Measurements from ENCODE around the gene MPIG6B.

The MPIG6B gene

DNA sequence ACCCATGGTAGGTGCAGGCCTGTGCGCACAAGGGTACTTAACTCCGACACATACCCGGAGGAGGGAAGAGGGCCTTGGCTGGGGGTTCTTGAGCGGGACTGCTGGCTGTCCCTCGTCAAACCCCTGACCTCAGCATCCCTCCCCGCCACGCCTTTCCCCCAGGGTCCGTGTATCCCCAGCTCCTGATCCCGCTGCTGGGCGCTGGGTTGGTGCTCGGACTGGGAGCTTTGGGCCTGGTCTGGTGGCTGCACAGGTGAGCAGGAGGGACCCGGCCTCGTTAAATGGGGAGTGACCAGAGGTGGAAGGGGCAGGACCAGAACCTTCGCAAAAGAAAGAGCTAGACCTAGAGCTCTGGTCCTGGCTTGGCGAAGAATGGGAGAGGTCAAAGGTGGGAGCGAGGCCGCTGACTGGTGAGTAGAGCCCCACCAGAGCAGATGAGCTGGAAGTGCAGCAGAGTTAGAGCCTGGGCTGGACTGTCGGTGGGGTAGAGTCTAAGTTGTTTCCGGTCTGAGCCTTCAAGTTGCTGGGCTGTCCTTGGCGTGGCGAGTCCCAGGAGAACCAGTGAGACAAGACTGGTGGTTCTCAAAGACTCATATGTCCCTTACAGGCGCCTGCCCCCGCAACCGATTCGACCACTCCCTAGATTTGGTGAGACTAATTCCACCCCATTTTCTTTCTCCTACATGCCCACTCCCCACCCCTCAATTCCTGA is 963 bp downstream of the MPIG6B start:
- DNase-seq = no peak

DNA sequence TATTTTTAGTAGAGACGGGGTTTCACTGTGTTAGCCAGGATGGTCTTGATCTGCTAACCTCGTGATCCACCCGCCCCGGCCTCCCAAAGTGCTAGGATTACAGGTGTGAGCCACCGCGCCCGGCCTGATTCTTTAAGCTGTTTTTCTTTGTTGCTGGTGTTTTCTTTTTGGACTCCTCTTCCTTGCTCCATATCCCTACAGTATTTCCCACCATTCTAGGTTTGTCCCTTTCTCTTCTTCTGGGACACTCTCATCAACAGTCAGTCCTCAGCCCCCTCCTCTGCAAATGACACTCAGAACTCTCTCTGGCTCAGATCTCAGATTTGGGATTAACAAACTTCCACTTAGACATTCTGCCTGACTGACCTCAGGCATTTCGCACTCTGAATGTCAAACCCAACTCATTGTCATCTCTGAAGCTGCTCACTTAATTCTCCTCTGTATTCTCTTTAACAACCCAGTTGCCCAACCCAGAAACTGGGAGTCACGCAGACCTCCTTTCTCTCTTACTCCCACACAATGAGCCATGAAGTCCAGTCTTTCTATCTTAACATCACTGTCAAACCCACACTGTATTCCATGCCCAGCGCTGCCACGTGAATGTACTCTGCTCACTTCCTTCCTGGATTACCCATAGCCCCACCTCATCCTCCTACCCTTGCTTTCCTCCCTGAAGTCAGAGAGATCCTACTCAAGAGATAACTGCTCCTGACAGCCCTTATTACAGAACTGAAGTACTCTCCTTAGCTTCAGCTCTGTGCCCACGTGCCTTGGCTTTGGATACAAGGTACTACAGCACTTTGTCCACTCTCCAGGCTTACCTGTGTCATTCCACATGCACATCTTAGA is 2.6 kb downstream of the MPIG6B start:
- no peak for DNase-seq

GRCh38 chr6:31727034-31727716 is 4.0 kb downstream of the MPIG6B start:
- DNase-seq = no peak

DNA sequence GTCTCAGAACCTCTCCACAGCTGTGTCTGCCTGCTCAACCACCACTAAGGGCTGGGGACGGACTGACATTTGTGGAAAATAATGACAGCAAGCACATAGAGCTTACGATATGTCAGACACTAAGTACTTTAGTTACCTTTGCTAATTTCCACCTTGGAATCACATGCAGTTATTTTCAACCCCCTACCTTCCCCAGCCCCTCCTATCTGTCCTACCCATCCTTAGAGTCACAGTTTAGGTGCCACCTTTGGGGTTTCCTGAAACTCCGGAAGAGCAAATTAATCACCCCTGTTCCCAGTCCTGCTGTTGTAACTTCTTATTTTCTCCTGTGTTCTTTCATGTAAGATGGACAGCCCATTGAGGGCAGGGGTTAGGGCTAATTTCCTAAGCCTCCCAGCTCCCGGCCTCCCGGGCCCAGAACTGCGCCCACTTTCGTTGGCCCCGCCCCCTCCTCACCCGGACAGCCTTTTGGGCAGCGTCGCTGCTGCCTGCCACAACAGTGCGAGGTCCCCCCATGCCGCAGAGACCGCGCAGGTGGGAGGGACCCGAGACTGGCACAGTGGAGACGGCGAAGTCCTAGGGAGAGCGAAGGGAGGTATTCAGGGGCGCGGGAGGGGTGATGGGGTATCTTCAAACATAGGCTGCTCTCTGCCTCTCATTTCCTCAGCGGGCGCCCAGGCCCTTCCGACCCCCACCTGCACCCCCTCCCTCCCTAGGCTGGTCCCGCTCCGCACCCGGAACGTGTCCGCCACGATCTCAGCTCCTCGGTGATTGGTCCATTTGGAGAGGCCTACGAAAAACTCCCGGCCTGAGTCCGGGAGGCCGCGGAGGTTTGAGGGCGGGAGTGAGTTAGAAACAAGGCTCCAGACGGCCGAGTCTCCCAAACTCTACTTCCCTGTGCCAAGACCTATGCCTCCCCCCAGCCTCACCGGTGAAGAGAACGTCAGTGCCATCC is 4.8 kb downstream of the MPIG6B start:
- no peak for DNase-seq

GRCh38 chr6:31728767-31729514 is 5.8 kb downstream of the MPIG6B start, which contains the start of gene DDAH2:
Gene DDAH2, minus strand, starts transcription at chr6:31729299. Its CDS starts 138 bp downstream, at chr6:31729161.
- no peak for DNase-seq

- DNase-seq = no peak
Observed at GRCh38 chr6:31729515-31729978, 6.4 kb downstream of the MPIG6B start.

DNA sequence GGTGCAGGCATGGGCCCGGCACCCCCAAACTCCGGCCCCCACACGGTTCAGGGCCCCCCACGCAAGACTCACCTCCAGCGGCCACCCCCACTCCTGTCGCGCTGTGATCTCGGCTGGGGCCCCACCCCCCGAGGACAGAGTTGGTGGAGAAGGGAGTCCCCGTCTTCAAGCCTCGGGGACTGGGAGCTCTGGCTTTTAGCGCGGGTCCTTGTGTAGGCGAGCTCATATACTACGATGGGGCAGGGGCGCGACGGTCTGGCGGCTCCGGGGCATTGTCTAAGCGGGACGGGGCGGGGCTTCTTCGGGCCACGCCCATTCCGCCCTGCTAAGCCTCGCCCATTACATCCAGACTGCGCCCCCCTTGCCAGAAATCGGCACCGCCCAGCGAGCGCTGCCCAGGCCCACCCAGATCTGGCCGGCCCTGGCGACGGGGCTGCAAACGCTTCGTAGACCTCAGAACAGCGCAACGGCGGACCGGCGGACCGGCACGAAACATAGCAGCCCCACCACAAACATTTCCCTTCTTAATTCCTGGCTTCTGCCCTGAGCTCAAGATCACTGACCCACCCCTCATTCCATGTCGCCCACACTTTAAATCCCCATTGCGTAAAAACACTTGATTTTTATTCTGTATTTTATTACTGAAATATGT is 6.9 kb downstream of the MPIG6B start:
- DNase-seq = no peak

DNA sequence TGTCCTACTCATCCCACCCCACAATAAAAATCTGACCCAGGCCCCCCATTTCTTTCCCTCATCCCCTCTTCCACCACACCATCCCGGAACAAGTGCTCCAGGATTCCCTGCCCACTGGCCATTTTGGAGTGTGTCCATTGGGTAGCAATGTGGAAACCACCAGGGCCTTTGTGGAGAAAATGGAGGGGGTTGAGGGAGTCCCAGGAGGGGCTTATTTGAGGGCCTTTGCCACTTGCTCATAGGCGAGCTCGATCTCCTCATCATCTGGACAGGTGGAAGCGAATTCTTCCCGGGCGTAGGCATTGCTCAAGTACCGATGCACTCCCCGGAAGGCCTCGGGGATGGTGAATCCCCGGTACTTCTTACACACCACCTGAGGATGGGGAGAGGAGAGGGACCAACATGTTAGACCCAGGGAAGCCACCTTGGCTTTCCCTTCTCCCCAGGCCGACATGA is 7.5 kb downstream of the MPIG6B start:
- DNase-seq = no peak

DNA sequence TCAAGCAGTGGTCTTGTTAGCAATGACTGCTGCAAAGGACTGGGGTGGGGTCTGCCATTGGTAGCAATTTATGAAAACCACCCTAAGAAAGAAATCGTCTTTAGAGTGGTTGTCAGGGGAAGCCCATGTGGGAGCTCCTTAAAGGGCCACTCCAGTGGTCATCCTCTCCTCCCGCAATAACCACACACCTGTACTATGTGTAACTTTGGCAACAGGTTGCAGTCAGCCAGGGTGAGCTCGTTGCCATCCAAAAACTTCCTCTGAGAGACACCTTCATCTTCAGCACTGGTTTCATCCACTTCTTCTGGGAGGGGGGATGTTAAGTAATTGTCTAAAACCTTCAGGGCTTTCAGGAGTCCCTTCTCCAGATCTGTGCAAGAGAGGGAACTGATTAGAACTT is 8.9 kb downstream of the MPIG6B start:
- no peak for DNase-seq

DNA sequence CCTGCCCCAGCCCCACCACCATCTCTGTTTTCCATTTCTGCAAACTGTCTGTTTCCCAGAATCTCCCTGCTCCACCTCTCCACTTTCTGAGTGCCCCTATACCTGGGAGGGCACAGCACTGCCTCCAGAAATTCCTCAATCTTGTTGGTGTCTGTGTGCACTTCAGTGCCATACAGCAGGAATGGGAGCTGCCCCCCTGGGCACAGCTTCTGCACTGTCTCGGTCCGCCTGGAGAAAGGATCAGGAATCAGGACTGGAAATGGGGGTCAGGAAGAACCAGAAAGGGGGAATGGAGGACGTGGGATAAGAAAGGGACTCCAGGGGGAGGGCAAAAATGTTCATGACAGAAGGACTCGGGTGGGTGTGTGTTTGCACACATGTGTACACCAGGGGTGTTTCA is 10.6 kb downstream of the MPIG6B start:
- DNase-seq = no peak

- DNase-seq = no peak
Observed at GRCh38 chr6:31734247-31734820, 11.2 kb downstream of the MPIG6B start.

DNA sequence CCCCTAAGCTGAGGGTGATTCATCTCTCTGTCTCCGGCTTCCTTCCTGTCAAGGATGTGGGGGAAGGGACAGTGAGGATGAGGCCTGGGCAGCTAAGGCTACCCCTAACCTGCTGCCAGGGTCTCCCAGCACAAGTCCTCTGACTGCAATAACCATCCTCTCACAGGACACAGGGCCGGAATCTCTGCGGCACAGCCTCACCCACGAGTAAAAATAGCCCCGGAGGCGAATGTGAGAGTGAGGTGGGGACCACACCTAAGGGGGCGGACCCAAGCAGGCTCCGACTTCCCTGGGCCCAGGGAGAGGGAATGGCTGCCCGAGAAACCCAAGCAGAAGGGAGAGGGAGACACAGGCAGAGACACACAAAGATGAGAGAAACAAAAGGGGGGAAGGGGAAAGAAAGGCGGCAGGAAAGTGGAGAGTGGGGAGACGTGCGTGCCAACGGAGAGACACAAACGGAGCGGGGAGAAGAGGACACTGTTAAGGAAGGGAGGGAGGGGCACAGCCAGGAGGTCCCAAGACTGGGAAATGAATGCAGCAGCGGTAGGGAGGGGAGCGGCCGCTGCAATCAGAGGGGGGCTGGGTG is 11.7 kb downstream of the MPIG6B start:
- DNase-seq = peak; percentile 39

- DNase-seq = peak; percentile 87
Observed at GRCh38 chr6:31736021-31736767, 13.0 kb downstream of the MPIG6B start, which contains the start of gene CLIC1. Gene CLIC1, minus strand, starts transcription at chr6:31736530. Its CDS starts 230 bp downstream, at chr6:31736300.

DNA sequence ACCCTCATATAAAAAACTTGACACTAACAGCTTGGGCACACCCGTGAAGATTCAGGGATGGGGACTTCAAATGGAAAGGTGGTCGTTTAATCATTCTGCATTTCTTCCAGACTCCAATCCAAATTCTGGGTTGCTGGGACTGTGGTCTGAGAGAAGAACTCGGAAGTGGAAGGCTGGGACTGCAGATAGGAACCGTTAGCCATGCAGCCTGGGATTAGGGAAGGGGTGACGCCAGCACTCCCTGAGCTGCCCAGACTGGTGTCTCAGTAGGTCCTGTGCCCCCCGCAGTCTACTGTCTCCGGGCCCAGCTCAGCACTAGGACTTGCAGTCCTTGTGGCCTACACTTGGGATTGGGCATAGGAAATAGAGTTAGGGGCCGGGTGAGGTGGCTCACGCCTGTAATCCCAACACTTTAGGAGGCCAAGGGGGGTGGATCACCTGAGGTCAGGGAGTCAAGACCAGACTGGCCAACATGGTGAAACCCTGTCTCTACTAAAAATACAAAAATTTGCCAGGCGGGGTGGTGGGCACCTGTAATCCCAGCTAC is 13.7 kb downstream of the MPIG6B start:
- no peak for DNase-seq

DNA sequence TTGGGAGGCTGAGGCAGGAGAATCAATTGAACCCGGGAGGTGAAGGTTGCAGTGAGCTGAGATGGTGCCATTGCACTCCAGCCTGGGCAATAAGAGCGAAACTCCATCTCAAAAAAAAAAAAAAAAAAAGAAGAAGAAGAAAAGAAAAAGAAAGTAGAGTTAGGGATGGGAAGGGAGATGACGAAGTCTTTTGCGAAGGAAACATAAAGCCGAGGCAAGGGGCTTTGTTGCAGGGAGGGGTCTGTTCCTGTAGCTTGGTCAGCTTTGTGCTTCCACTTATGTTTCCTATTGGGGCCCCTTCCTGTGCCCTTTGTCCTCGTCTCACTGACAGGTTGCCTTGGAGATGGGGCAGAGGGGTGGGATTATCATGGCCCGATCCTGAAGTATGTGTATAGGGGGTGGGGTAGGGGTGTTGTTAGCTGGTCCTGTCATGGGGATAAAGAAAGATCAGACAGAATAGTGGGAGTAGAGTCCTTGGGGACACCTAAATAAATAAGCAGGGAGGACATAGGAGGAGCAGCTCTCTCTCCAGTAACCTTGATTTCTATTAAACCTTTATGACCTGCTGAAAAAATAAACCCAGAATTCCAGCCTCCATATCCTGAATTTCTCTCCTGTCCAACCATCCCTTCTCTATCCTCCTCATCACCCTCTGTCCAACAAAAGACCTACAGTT is 14.3 kb downstream of the MPIG6B start:
- peak; percentile 62 for DNase-seq

DNA sequence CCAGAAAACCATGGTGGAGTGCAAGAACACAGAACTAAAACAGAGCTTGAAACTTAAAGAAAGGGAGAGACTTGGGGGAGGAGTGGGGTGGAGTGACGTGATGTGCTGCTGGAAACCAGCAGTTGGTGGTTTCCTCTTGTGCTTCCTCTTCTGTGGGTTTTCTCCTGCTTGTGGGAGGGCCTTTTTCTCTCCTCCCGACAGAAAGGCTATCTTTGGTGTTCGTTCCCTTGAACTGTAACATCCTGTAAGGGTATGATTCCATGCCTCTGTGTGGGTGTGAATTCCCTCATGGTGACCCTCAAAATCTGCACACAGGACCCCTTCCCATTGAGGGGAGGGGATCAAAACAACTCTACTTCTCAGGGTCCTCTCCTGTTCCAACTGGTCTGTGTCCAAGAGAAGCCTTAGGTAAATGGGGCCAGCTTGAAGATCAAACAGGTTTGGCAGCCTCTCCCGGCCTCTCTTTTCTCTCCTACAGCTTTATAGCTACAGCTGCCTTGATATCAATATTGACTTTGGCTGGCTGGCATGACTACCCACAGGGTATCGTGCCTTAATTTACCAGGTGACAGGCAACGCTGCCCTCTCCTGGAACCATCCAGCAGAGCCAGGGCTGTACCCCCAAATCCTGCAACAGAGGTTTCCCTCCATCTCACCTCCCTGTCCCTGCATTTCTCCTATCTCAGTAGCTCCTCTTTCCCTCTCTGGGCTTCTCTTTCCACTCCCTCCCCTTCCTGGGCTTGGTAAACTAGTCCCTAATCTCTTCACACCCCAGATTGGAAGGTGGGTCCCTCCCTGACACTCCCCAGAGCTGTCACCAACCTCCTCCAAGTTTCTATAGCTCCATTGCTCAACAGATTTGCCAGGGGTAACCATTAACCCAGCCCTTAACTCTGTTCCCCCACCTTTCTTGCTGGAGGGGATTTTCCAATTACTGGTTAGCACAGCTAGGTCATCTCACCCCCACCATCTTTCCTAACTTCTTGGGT is 15.1 kb downstream of the MPIG6B start:
- peak; percentile 86 for DNase-seq
